Measurements from ENCODE around the gene RASIP1.
"Not testable (repeated sequence)": the region's sequence is repeated elsewhere in the genome, so short reads cannot be mapped to it uniquely, and the experiment has no call there.

Gene RASIP1

GRCh38 chr19:48713864-48714755 lies 26.3 kb downstream of the RASIP1 start:
- Mint-ChIP-seq H3K4me3 (peak overlapping the region; percentile 84), H3K27ac (peak overlapping the region; percentile 74), H3K27me3 (ENCODE audit: low read depth) (no peaks in the 10 kb centered on the region), H3K9me3 (no peaks in the 10 kb centered on the region), H3K4me1 (ENCODE audit: low read depth) (peaks cover 5% of the 10 kb centered on the region), H3K36me3 (ENCODE audit: low read depth) (no peaks in the 10 kb centered on the region)

DNA sequence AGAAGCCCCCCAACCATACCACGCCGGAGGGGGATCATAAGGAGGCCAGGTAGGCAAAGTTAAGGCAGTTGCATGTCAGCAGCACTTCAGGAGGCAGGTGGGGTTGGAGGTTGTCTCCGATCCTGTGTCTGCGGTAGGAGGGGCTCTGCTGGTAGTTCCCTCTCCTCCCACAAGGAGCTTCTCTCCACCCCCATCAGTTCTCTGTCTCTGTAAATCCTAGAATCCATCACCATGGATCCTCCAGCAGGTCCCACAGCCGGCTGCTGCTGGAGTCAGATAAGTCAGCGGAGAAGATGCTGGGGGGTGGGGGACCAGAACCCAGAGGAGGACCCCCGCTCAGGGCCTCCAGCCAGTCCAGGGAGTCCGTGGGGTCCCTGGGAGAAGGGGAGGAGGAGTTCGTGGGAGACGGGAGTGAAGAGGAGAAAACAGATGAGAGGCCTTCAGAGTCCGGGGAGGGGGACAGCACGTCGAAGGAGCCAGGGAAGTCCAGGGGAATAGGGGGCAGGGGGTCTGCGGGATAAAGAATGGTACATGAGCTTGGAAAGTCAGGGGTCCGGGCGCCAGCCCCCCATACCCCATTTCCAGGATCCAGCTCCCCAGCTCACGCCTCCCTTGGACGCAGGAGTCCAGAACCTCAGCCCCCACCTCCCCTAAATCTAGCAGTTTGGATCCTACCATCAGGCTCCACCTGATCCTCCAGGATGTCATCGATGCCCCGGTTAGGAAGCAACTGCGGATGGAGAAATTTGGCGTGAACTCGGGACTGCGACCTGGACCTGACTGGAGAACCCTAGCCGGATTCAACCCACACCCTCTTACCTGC lies 27.2 kb downstream of the RASIP1 start:
- Mint-ChIP-seq H3K9me3 (no peaks in the 10 kb centered on the region), H3K4me3 (peak overlapping the region; percentile 84), H3K4me1 (ENCODE audit: low read depth) (peaks cover 5% of the 10 kb centered on the region), H3K27me3 (ENCODE audit: low read depth) (no peaks in the 10 kb centered on the region), H3K27ac (no peak overlapping the region), H3K36me3 (ENCODE audit: low read depth) (no peaks in the 10 kb centered on the region)

- Mint-ChIP-seq H3K27me3 (ENCODE audit: low read depth) (no peaks in the 10 kb centered on the region), H3K27ac (no peak overlapping the region), H3K4me3 (no peak overlapping the region)
Measured at GRCh38 chr19:48711106-48711662, 29.2 kb downstream of the RASIP1 start.

GRCh38 chr19:48708471-48708870 lies 31.9 kb downstream of the RASIP1 start:
- Mint-ChIP-seq H3K27ac (no peak overlapping the region), H3K4me3 (no peak overlapping the region)

More at GRCh38 chr19:48711106-48711662, 29.2 kb downstream of the RASIP1 start:
- Mint-ChIP-seq H3K4me1 (ENCODE audit: low read depth) (peaks cover 5% of the 10 kb centered on the region), H3K9me3 (no peaks in the 10 kb centered on the region), H3K36me3 (ENCODE audit: low read depth) (no peaks in the 10 kb centered on the region)

DNA sequence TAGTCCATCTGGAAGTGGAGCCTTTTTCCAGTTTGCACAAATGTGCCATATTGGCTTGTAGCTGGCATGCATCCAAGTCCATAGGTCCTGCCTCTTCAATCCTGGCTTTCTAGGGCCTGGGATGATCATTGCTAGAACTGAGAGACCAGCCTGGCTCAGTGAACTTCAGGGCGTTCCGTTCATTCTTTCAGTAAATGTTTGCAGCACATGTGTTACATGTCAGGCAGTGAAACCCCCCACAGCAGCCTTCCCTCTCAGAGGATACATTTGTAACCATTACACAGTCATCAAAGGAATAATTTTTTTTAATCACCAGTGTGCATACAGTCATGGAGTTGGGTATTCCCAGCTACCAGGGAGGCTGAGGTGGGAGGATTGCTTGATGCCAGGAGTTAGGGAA lies 35.0 kb downstream of the RASIP1 start:
- Mint-ChIP-seq H3K27me3 (ENCODE audit: low read depth) (no peaks in the 10 kb centered on the region), H3K4me3 (no peak overlapping the region), H3K36me3 (ENCODE audit: low read depth) (peaks cover 3% of the 10 kb centered on the region), H3K9me3 (no peaks in the 10 kb centered on the region), H3K4me1 (ENCODE audit: low read depth) (no peaks in the 10 kb centered on the region), H3K27ac (no peak overlapping the region)

More at GRCh38 chr19:48708471-48708870, 31.9 kb downstream of the RASIP1 start:
- Mint-ChIP-seq H3K27me3 (ENCODE audit: low read depth) (no peaks in the 10 kb centered on the region), H3K9me3 (no peaks in the 10 kb centered on the region), H3K36me3 (ENCODE audit: low read depth) (peaks cover 3% of the 10 kb centered on the region), H3K4me1 (ENCODE audit: low read depth) (no peaks in the 10 kb centered on the region)

- Mint-ChIP-seq H3K4me3 (no peak overlapping the region), H3K27ac (no peak overlapping the region), H3K27me3 (ENCODE audit: low read depth) (no peaks in the 10 kb centered on the region), H3K9me3 (no peaks in the 10 kb centered on the region), H3K36me3 (ENCODE audit: low read depth) (peaks cover 3% of the 10 kb centered on the region), H3K4me1 (ENCODE audit: low read depth) (no peaks in the 10 kb centered on the region)
Measured at GRCh38 chr19:48703316-48703715, 37.1 kb downstream of the RASIP1 start.

- no peak overlapping the region for H3K27ac Mint-ChIP-seq
- H3K27me3 Mint-ChIP-seq (ENCODE audit: low read depth), result no peaks in the 10 kb centered on the region
- H3K9me3 Mint-ChIP-seq, result no peaks in the 10 kb centered on the region
- H3K36me3 Mint-ChIP-seq (ENCODE audit: low read depth), result peaks cover 3% of the 10 kb centered on the region
- no peaks in the 10 kb centered on the region for H3K4me1 Mint-ChIP-seq (ENCODE audit: low read depth)
- H3K4me3 Mint-ChIP-seq, result no peak overlapping the region
Measured at GRCh38 chr19:48702701-48703100, 37.7 kb downstream of the RASIP1 start.

- Mint-ChIP-seq H3K27me3 (ENCODE audit: low read depth) (peaks cover 17% of the 10 kb centered on the region), H3K4me1 (ENCODE audit: low read depth) (peaks cover 8% of the 10 kb centered on the region), H3K4me3 (no peak overlapping the region), H3K9me3 (no peaks in the 10 kb centered on the region), H3K36me3 (ENCODE audit: low read depth) (no peaks in the 10 kb centered on the region), H3K27ac (no peak overlapping the region)
Measured at GRCh38 chr19:48698046-48698445, 42.4 kb downstream of the RASIP1 start.

DNA sequence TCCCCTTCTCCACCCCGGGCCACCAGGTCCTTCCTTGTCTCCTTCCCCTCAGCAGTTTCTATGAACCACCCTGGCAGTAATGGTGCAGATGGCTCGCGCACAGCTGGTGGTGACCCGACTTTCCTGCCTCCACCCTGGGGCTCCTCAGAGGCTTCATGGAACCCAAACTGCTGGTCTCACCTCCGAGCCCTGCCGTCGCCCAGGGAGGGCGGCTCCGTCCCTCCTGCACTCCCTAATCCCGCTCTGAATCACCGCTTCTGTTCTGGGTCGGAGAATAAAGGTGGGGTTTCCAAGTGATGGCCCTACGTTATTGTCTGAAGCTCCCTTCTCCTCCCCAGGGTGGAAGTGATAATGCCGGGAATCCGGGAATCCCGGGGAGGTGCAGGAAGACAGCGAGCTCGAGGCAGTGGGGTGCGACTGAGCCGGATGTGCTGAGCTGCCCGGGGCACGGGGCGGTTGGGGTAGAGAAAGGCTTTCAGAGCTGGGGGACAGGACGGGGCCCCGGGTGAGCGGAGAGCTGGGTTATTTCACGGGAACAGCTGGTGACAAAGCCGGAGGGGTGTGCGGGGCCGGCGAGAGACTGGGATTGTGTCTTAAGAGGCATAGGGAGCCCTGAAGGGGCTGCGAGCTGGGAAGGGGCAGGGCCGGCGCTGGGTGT lies 43.9 kb downstream of the RASIP1 start:
- H3K27me3 Mint-ChIP-seq (ENCODE audit: low read depth), result peaks cover 17% of the 10 kb centered on the region
- no peak overlapping the region for H3K27ac Mint-ChIP-seq
- peaks cover 8% of the 10 kb centered on the region for H3K4me1 Mint-ChIP-seq (ENCODE audit: low read depth)
- no peaks in the 10 kb centered on the region for H3K36me3 Mint-ChIP-seq (ENCODE audit: low read depth)
- peak overlapping the region; percentile 17 for H3K4me3 Mint-ChIP-seq
- no peaks in the 10 kb centered on the region for H3K9me3 Mint-ChIP-seq

DNA sequence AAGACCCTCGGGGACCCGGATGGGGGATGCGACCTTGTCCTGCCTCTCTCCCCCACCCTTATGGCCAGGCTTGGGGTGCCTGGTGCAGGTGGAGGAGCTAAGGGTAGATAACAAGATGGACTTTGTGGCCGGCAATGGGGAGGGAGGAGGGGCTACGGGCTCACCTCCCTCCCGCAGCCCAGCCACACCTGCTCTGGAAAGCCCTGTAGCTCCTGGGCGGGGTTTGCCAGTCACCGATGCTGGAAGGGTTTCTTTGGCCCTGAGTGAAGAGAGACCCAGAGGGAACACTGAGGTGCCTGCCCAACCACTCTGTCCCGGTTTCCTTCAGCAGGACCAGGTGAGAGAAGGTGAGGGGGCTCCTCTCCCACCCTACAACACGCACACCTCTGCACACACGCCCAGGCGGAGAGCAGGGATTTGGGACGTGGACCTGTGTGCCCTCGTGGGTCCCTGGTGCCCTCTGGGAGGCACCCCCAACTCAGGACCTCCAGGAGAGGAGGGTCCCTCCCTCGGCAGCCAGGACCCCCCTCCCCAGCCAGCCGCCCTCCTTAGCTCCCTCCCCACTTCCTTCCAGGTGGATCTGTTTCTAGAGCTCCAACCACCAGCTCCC lies 44.6 kb downstream of the RASIP1 start, which contains the start of gene FUT2:
TSS of gene FUT2 (plus strand) at position 229 of the 610 bp plus-strand sequence. CDS start 6,986 bp downstream, outside the sequence.
- Mint-ChIP-seq H3K27ac (no peak within 1 kb of the TSS), H3K4me3 (peak within 1 kb of the TSS; percentile 17), H3K9me3 (no peaks in the 10 kb centered on the region), H3K27me3 (ENCODE audit: low read depth) (peaks cover 17% of the 10 kb centered on the region), H3K4me1 (ENCODE audit: low read depth) (peaks cover 8% of the 10 kb centered on the region), H3K36me3 (ENCODE audit: low read depth) (no peaks in the 10 kb centered on the region)

GRCh38 chr19:48693629-48694028 lies 46.8 kb downstream of the RASIP1 start:
- peaks cover 17% of the 10 kb centered on the region for H3K27me3 Mint-ChIP-seq (ENCODE audit: low read depth)
- not testable (repeated sequence) for H3K36me3 Mint-ChIP-seq (ENCODE audit: low read depth); H3K4me1 Mint-ChIP-seq (ENCODE audit: low read depth); H3K9me3 Mint-ChIP-seq; H3K27ac Mint-ChIP-seq; H3K4me3 Mint-ChIP-seq

GRCh38 chr19:48689449-48689848 lies 51.0 kb downstream of the RASIP1 start:
- no peaks in the 10 kb centered on the region for H3K4me1 Mint-ChIP-seq (ENCODE audit: low read depth)
- H3K36me3 Mint-ChIP-seq (ENCODE audit: low read depth), result no peaks in the 10 kb centered on the region
- H3K27me3 Mint-ChIP-seq (ENCODE audit: low read depth), result no peaks in the 10 kb centered on the region
- no peak overlapping the region for H3K4me3 Mint-ChIP-seq
- no peak overlapping the region for H3K27ac Mint-ChIP-seq
- H3K9me3 Mint-ChIP-seq, result no peaks in the 10 kb centered on the region

GRCh38 chr19:48687776-48688175 lies 52.6 kb downstream of the RASIP1 start:
- H3K27me3 Mint-ChIP-seq (ENCODE audit: low read depth), result no peaks in the 10 kb centered on the region
- H3K4me3 Mint-ChIP-seq, result no peak overlapping the region
- no peaks in the 10 kb centered on the region for H3K9me3 Mint-ChIP-seq
- no peaks in the 10 kb centered on the region for H3K4me1 Mint-ChIP-seq (ENCODE audit: low read depth)
- no peak overlapping the region for H3K27ac Mint-ChIP-seq
- no peaks in the 10 kb centered on the region for H3K36me3 Mint-ChIP-seq (ENCODE audit: low read depth)

DNA sequence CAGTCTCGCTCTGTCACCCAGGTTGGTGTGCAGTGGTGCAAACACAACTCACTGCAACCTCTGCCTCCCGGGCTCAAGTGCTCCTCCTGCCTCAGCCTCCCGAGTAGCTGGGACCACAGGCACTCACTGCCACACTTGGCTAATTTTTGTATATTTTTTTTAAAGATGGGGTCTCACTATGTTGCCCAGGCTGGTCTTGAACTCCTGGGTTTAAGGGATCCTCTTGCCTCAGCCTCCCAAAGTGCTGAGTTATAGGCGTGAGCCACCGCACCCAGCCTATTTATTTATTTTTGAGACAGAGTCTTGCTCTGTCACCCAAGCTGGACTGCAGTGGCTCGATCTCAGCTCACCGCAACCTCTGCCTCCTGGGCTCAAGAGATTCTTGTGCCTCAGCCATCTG lies 53.8 kb downstream of the RASIP1 start:
- H3K4me1 Mint-ChIP-seq (ENCODE audit: low read depth); H3K27me3 Mint-ChIP-seq (ENCODE audit: low read depth); H3K27ac Mint-ChIP-seq; H3K9me3 Mint-ChIP-seq; H3K36me3 Mint-ChIP-seq (ENCODE audit: low read depth); H3K4me3 Mint-ChIP-seq: not testable (repeated sequence)

Measured in T-helper 1 cell treated with Interleukin-12 subunit alpha and Interleukin-12 subunit beta and Interleukin-4 antibody, amounts not matched to agents 30 μg/mL and 1 μg/mL, for 36 hours (primary cell).